Tibial nerve (tissue), 4 donors: ENCODE measurements around the gene GTF2F2. TPM values are rescaled to one million over a fixed set of nuclear protein-coding genes. Genes with fewer than 3 reads are reported as not detected.
A peak's percentile ranks its signal among the peaks of the same experiment; 100 is the strongest.

ENCODE experiments used
- DNase-seq, 2 donors: peaks; one replicate each; pipeline ENCODE4 v3.0.0-alpha.2; 2019; ENCODE audit warnings: low spot score in 2 of 2
- H3K27ac ChIP-seq, 4 donors: fragments of 200-600 bp; sonication (generic) in 3 of 4; one replicate each; pipeline ENCODE4 v1.5.1; 2017 to 2019; ENCODE audit warnings: mild to moderate bottlenecking in 1 of 4
- H3K27me3 ChIP-seq, 2 donors: fragments of 200-600 bp; sonication (generic) in 1 of 2; one replicate each; pipeline versions ENCODE4 v1.5.1 to v1.6.0; 2017 to 2019
- H3K36me3 ChIP-seq, 3 donors: fragments of 200-600 bp; sonication (generic); one replicate each; pipeline ENCODE4 v1.5.1; 2018 to 2019
- H3K4me1 ChIP-seq, 4 donors: fragments of 200-600 bp; sonication (generic) in 3 of 4; one replicate each; pipeline ENCODE4 v1.5.1; 2017 to 2019
- H3K4me3 ChIP-seq, 4 donors: fragments of 200-600 bp; sonication (generic) in 3 of 4; one replicate each; pipeline ENCODE4 v1.5.1; 2017 to 2019; ENCODE audit warnings: mild to moderate bottlenecking in 1 of 4, moderate library complexity in 1 of 4
- H3K9me3 ChIP-seq, 4 donors: fragments of 200-600 bp; sonication (generic) in 3 of 4; one replicate each; pipeline ENCODE4 v1.5.1; 2017 to 2019
- CTCF ChIP-seq, 5 experiments: fragments of 200-600 bp in 3 of 5; fragments of 450-650 bp in 2 of 5; sonication (generic) in 3 of 5; IDR thresholded peaks; one replicate each; pipeline ENCODE4 v1.5.1; 2016 to 2019; ENCODE audit warnings: antibody characterized with exemption in 5 of 5, mild to moderate bottlenecking in 3 of 5, moderate library complexity in 2 of 5
- EP300 ChIP-seq, 2 donors: sonication (generic); formaldehyde crosslinking; IDR thresholded peaks; one replicate each; pipeline ENCODE4 v1.6.1; 2017; ENCODE audit warnings: antibody characterized with exemption in 2 of 2, mild to moderate bottlenecking in 1 of 2
- POLR2A ChIP-seq, 2 donors: fragments of 450-650 bp; IDR thresholded peaks; one replicate each; pipeline ENCODE4 v1.6.1; 2017; ENCODE audit warnings: antibody characterized with exemption in 2 of 2, mild to moderate bottlenecking in 2 of 2, moderate library complexity in 2 of 2
- WGBS, 2 donors: methylation state at CpG; one replicate each; pipeline ENCODE4 v1.1.5; 2018; 5-methylcytosine and 5-hydroxymethylcytosine counted together
- total RNA-seq, 4 donors: library from RNA; depleted of rRNA; stranded (reverse); fragments of >200 nt; gene quantifications; one replicate each; pipeline ENCODE4 v1.1.0, GENCODE V29; 2016

GTF2F2 gene
- total RNA-seq, 4 donors from 2014 or later: 20.2 to 28.8 (median 24.1) TPM

DNA sequence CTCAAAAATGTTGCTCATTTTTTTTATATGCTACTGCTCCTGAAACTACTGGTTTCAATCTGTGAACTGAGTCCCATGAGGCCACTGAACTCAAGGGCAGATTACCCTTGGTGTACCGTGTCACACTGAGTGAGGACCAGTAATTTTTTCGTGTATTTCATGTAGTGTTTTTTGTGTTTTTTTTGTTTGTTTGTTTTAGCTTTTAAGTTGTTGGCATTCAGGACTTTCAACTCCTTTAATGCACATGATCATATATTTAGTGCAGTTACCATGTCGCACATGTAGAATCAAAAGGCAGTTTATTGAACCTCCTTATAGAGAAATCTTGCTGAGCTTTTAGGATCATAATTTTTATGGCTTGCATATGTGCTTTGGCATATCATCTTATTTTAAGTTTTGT, 162.7 kb downstream of the GTF2F2 start:
- Histone ChIP-seq H3K36me3 (peaks cover 0 to 26% (median 0%) of the 10 kb centered on the region in 3 donors), H3K9me3 (no peaks in the 10 kb centered on the region), H3K4me3 (no peak overlapping the region), H3K27me3 (no peaks in the 10 kb centered on the region), H3K27ac (no peak overlapping the region), H3K4me1 (peaks cover 0 to 34% (median 5%) of the 10 kb centered on the region in 4 donors)
- DNase-seq: no peak
- TF ChIP-seq EP300 (IDR thresholded peaks at IDR 0.05): no peak
- no peak for TF ChIP-seq POLR2A (IDR thresholded peaks at IDR 0.05)
- no peak for TF ChIP-seq CTCF (IDR thresholded peaks at IDR 0.05)
- 73 to 85% methylated on average over 3 of the region's 3 CpGs for WGBS, 2 donors

- H3K27me3 ChIP-seq: no peaks in the 10 kb centered on the region
- H3K4me1 ChIP-seq: peaks cover 0 to 3% (median 0%) of the 10 kb centered on the region in 4 donors
- H3K4me3 ChIP-seq: no peak overlapping the region
- DNase-seq: no peak
- H3K9me3 ChIP-seq: no peaks in the 10 kb centered on the region
- peak overlapping the region in 1 of 4 donors; percentile 78 for H3K27ac ChIP-seq
- TF ChIP-seq POLR2A (IDR thresholded peaks at IDR 0.05): no peak
- no peak for TF ChIP-seq EP300 (IDR thresholded peaks at IDR 0.05)
- TF ChIP-seq CTCF (IDR thresholded peaks at IDR 0.05): no peak
- 41 to 49% methylated on average over 3 of the region's 3 CpGs for WGBS, 2 donors
- peaks cover 0 to 29% (median 0%) of the 10 kb centered on the region in 3 donors for H3K36me3 ChIP-seq
Measured at GRCh38 chr13:45289936-45290563, 169.7 kb downstream of the GTF2F2 start.

GRCh38 chr13:45292176-45292575, 171.9 kb downstream of the GTF2F2 start:
- Histone ChIP-seq H3K4me3 (no peak overlapping the region), H3K27ac (no peak overlapping the region), H3K36me3 (peaks cover 0 to 11% (median 0%) of the 10 kb centered on the region in 3 donors), H3K9me3 (no peaks in the 10 kb centered on the region), H3K4me1 (peaks cover 0 to 8% (median 0%) of the 10 kb centered on the region in 4 donors), H3K27me3 (no peaks in the 10 kb centered on the region)
- 86 to 92% methylated on average over 1 of the region's 1 CpG for WGBS, 2 donors
- TF ChIP-seq CTCF (IDR thresholded peaks at IDR 0.05) (no peak), POLR2A (IDR thresholded peaks at IDR 0.05) (no peak), EP300 (IDR thresholded peaks at IDR 0.05) (no peak)
- DNase-seq: no peak

DNA sequence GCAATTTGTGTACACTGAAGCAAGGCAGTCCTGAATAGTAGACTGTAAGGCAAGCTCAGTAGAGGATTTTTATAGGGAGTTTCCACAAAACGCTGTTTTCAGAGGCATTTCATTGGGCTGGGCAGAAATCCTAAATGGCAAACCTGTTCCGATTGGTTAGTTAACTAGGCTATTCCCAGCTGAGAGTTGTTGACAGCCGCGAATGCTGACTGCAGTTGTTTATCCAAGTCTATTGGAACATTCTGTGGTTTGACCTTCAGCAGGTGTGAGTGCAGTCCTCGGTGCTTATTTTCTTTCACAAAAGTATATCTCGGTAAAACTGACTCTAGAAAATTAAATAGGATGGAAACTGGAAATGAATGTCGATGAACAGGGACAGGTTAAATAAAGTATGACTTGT, 175.2 kb downstream of the GTF2F2 start:
- 44 to 69% methylated on average over 7 of the region's 7 CpGs for WGBS, 2 donors
- TF ChIP-seq POLR2A (IDR thresholded peaks at IDR 0.05) (no peak), EP300 (IDR thresholded peaks at IDR 0.05) (peak; percentile 10 to 55)
- DNase-seq: peak; percentile 33 to 57
- H3K27me3 ChIP-seq: no peaks in the 10 kb centered on the region
- H3K9me3 ChIP-seq: no peaks in the 10 kb centered on the region
- no peak overlapping the region for H3K4me3 ChIP-seq
- H3K4me1 ChIP-seq: peaks cover 0 to 21% (median 5%) of the 10 kb centered on the region in 4 donors
- peak overlapping the region in 2 of 4 donors; percentile 4 to 78 for H3K27ac ChIP-seq
- no peaks in the 10 kb centered on the region for H3K36me3 ChIP-seq

- peak overlapping the region in 2 of 4 donors; percentile 59 to 78 for H3K27ac ChIP-seq
- no peaks in the 10 kb centered on the region for H3K36me3 ChIP-seq
- no peaks in the 10 kb centered on the region for H3K9me3 ChIP-seq
- TF ChIP-seq POLR2A (IDR thresholded peaks at IDR 0.05) (no peak), CTCF (IDR thresholded peaks at IDR 0.05) (no peak), EP300 (IDR thresholded peaks at IDR 0.05) (no peak)
- no peak overlapping the region for H3K4me3 ChIP-seq
- peaks cover 0 to 20% (median 5%) of the 10 kb centered on the region in 4 donors for H3K4me1 ChIP-seq
- no peaks in the 10 kb centered on the region for H3K27me3 ChIP-seq
- DNase-seq: no peak
Measured at GRCh38 chr13:45296259-45296658, 175.9 kb downstream of the GTF2F2 start.
